Astrocyte (in vitro differentiated cells and primary cell): ENCODE results near the gene NTM. TPM values are rescaled to one million over a fixed set of nuclear protein-coding genes. Genes with fewer than 3 reads are reported as not detected.
A peak's percentile ranks its signal among the peaks of the same experiment; 100 is the strongest.

Source experiments
- DNase-seq: peaks from one replicate; pipeline ENCODE4 v3.0.0-alpha.2; 2010; ENCODE audit warnings: low read depth
- FAIRE-seq: peaks from 2 replicates; lab custom pipeline; 2011; peaks lifted over from hg19 to GRCh38; lab: Jason Lieb, UNC
- H2AFZ ChIP-seq: 2 replicates; pipeline ENCODE4 v1.6.0; 2012; ENCODE audit warnings: low read depth, low read length, inconsistent platforms
- H3K27ac ChIP-seq: 2 replicates; pipeline ENCODE4 v1.5.1; 2011; ENCODE audit warnings: low read depth, low read length, inconsistent platforms
- H3K27me3 ChIP-seq: 2 replicates; pipeline ENCODE4 v1.6.0; 2011; ENCODE audit warnings: low read length, inconsistent platforms; ENCODE audit not compliant: insufficient read depth
- H3K36me3 ChIP-seq: 2 replicates; pipeline ENCODE4 v1.5.1; 2011; ENCODE audit warnings: low read length, inconsistent platforms; ENCODE audit not compliant: insufficient read depth
- H3K4me1 ChIP-seq: 2 replicates; pipeline ENCODE4 v1.5.1; 2011; ENCODE audit warnings: low read length, inconsistent platforms; ENCODE audit not compliant: insufficient read depth
- H3K4me2 ChIP-seq: 2 replicates; pipeline ENCODE4 v1.6.0; 2012; ENCODE audit warnings: low read length, inconsistent platforms
- H3K4me3 ChIP-seq: 2 replicates; pipeline ENCODE4 v1.5.1; 2011; ENCODE audit warnings: low read depth, mild to moderate bottlenecking, low read length, inconsistent platforms; ENCODE audit not compliant: insufficient read depth
- H3K79me2 ChIP-seq: 2 replicates; pipeline ENCODE4 v1.6.0; 2012; ENCODE audit warnings: mild to moderate bottlenecking, low read length, inconsistent platforms; ENCODE audit not compliant: insufficient read depth
- H3K9ac ChIP-seq: 2 replicates; pipeline ENCODE4 v1.6.0; 2012; ENCODE audit warnings: mild to moderate bottlenecking, low read length, inconsistent platforms
- H3K9me3 ChIP-seq: 2 replicates; pipeline ENCODE4 v1.5.1; 2012; ENCODE audit warnings: low read depth, mild to moderate bottlenecking, low read length, inconsistent platforms; ENCODE audit not compliant: insufficient read depth
- H4K20me1 ChIP-seq: 2 replicates; pipeline ENCODE4 v1.6.0; 2012; ENCODE audit warnings: low read length, inconsistent platforms; ENCODE audit not compliant: insufficient read depth
- H3K27ac Mint-ChIP-seq: one replicate; pipeline ENCODE4 v1.8.0; 2021; ENCODE audit warnings: mild to moderate bottlenecking, mixed read lengths; ENCODE audit not compliant: unreplicated experiment
- H3K27me3 Mint-ChIP-seq: one replicate; pipeline ENCODE4 v1.8.0; 2021; ENCODE audit warnings: low read depth, mixed read lengths; ENCODE audit not compliant: unreplicated experiment
- H3K36me3 Mint-ChIP-seq: one replicate; pipeline ENCODE4 v1.8.0; 2021; ENCODE audit warnings: low read depth, mixed read lengths; ENCODE audit not compliant: unreplicated experiment
- H3K4me1 Mint-ChIP-seq: one replicate; pipeline ENCODE4 v1.8.0; 2021; ENCODE audit warnings: low read depth, mixed read lengths; ENCODE audit not compliant: unreplicated experiment
- H3K4me3 Mint-ChIP-seq: one replicate; pipeline ENCODE4 v1.8.0; 2021; ENCODE audit warnings: mild to moderate bottlenecking, moderate library complexity, mixed read lengths; ENCODE audit not compliant: unreplicated experiment
- H3K9me3 Mint-ChIP-seq: one replicate; pipeline ENCODE4 v1.8.0; 2021; ENCODE audit warnings: mild to moderate bottlenecking, mixed read lengths; ENCODE audit not compliant: unreplicated experiment
- EZH2 ChIP-seq: IDR thresholded peaks from 2 replicates; pipeline ENCODE4 v1.6.1; 2012; ENCODE audit warnings: mild to moderate bottlenecking, low read length, inconsistent platforms; ENCODE audit not compliant: insufficient read depth
- total RNA-seq: library from RNA; stranded (reverse); gene quantifications from 2 replicates; pipeline ENCODE4 v1.2.1, GENCODE V29; 2021
- TF ChIP-seq, protein P1 (sequence below): IDR thresholded peaks from 2 replicates; pipeline ENCODE4 v1.5.1; 2011; ENCODE audit warnings: low read depth, mild to moderate bottlenecking, inconsistent platforms, low read length, moderate library complexity; ENCODE audit not compliant: insufficient read depth

NTM gene
- total RNA-seq, 1 donor from 2014 or later: 98.2 TPM

DNA sequence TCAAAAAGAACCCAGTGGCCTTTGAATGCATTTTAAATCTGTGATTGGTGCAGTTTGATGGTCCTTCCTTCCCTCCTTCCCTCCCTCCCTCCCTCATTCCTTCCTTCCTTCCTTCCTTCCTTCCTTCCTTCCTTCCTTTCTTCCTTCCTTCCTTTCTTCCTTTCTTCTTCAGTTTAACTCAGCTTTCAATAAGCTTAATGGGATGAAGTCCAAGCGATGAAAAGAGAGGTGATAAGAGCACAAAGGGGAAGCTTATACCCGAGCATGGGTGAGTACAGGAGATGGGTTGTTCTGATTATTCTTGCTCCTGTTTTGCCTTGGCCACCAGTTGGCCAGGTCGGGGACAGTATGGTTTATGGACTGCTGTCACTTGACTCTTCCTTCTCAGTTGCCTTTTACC is 605.6 kb downstream of the NTM start:
- peaks cover 28% of the 10 kb centered on the region for H3K4me1 ChIP-seq

DNA sequence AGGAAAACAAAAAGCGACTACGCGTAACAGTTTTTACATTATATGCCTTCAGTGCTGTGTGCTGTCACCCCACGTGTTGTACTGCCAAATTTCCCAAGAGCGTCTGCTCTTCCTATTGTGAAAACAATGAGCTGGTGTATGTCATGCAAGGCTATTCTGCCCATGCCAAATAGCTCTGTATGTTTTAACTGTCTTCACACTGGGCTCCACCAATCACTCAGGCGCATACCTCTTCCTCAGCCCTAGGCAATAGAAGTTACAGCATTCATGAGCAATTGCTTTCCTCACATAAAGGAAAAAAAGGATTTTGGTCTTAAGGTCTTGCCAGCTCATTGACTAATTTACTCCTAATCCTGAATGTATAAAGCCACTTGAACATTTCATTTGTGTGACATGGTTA is 606.8 kb downstream of the NTM start:
- peak overlapping the region; percentile 51 for H3K9ac ChIP-seq
- H4K20me1 ChIP-seq: no peaks in the 10 kb centered on the region
- H3K79me2 ChIP-seq: peaks cover 25% of the 10 kb centered on the region
- no peak overlapping the region for H3K4me3 Mint-ChIP-seq
- peak overlapping the region; percentile 74 for H3K4me2 ChIP-seq
- peaks cover 32% of the 10 kb centered on the region for H3K4me1 ChIP-seq
- no peaks in the 10 kb centered on the region for H3K27me3 Mint-ChIP-seq
- FAIRE-seq: peak; percentile 54
- no peaks in the 10 kb centered on the region for H3K27me3 ChIP-seq
- H3K36me3 Mint-ChIP-seq: peaks cover 10% of the 10 kb centered on the region
- DNase-seq: peak; percentile 86
- H3K36me3 ChIP-seq: peaks cover 2% of the 10 kb centered on the region
- no peak overlapping the region for H2AFZ ChIP-seq
- H3K9me3 ChIP-seq: no peaks in the 10 kb centered on the region
- peaks cover 50% of the 10 kb centered on the region for H3K4me1 Mint-ChIP-seq
- TF ChIP-seq, protein P1, sequence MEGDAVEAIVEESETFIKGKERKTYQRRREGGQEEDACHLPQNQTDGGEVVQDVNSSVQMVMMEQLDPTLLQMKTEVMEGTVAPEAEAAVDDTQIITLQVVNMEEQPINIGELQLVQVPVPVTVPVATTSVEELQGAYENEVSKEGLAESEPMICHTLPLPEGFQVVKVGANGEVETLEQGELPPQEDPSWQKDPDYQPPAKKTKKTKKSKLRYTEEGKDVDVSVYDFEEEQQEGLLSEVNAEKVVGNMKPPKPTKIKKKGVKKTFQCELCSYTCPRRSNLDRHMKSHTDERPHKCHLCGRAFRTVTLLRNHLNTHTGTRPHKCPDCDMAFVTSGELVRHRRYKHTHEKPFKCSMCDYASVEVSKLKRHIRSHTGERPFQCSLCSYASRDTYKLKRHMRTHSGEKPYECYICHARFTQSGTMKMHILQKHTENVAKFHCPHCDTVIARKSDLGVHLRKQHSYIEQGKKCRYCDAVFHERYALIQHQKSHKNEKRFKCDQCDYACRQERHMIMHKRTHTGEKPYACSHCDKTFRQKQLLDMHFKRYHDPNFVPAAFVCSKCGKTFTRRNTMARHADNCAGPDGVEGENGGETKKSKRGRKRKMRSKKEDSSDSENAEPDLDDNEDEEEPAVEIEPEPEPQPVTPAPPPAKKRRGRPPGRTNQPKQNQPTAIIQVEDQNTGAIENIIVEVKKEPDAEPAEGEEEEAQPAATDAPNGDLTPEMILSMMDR: no peak
- TF ChIP-seq EZH2: no peak
- H3K27ac Mint-ChIP-seq: peak overlapping the region; percentile 94
- no peaks in the 10 kb centered on the region for H3K9me3 Mint-ChIP-seq
- H3K4me3 ChIP-seq: no peak overlapping the region
- peak overlapping the region; percentile 79 for H3K27ac ChIP-seq

More for the DNA sequence above, 605.6 kb downstream of the NTM start:
- Mint-ChIP-seq H3K36me3 (peaks cover 10% of the 10 kb centered on the region), H3K4me3 (no peak overlapping the region), H3K27me3 (no peaks in the 10 kb centered on the region), H3K27ac (peak overlapping the region; percentile 75), H3K9me3 (no peaks in the 10 kb centered on the region), H3K4me1 (peaks cover 38% of the 10 kb centered on the region)
- H3K4me2 ChIP-seq: no peak overlapping the region
- H3K9me3 ChIP-seq: no peaks in the 10 kb centered on the region
- H2AFZ ChIP-seq: no peak overlapping the region
- H3K36me3 ChIP-seq: peaks cover 2% of the 10 kb centered on the region
- TF ChIP-seq EZH2: no peak
- TF ChIP-seq, protein P1: no peak
- no peak overlapping the region for H3K9ac ChIP-seq
- DNase-seq: no peak
- H3K79me2 ChIP-seq: peaks cover 22% of the 10 kb centered on the region
- no peak overlapping the region for H3K27ac ChIP-seq
- FAIRE-seq: no peak
- no peak overlapping the region for H3K4me3 ChIP-seq
- no peaks in the 10 kb centered on the region for H4K20me1 ChIP-seq
- no peaks in the 10 kb centered on the region for H3K27me3 ChIP-seq

DNA sequence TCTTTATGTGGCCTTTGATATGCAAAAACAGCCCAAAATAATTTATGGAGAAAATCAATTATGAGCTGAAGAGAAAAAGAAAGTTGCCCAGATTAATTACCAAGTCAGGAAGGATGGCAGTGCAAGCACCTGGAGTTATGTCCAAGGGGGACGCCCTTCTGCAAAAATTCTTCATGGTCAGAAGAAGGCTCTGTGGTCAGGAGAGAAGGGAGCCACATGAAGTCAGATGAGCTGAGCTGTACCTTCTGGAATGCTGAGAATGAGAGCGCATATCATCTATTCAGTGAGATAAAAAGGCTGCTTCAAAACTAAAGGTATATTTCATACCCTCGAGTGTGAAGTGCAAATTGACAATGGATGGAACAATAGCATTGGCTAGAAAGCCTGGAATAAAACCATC is 607.4 kb downstream of the NTM start:
- Histone ChIP-seq H3K4me2 (peak overlapping the region; percentile 74), H3K9ac (peak overlapping the region; percentile 51), H3K27me3 (no peaks in the 10 kb centered on the region), H3K4me1 (peaks cover 32% of the 10 kb centered on the region), H4K20me1 (no peaks in the 10 kb centered on the region), H3K79me2 (peaks cover 25% of the 10 kb centered on the region), H3K9me3 (no peaks in the 10 kb centered on the region), H2AFZ (no peak overlapping the region), H3K36me3 (peaks cover 2% of the 10 kb centered on the region), H3K27ac (peak overlapping the region; percentile 79), H3K4me3 (peak overlapping the region; percentile 42)
- no peaks in the 10 kb centered on the region for H3K9me3 Mint-ChIP-seq
- H3K27ac Mint-ChIP-seq: peak overlapping the region; percentile 94
- no peak for TF ChIP-seq EZH2
- TF ChIP-seq, protein P1: no peak
- H3K4me3 Mint-ChIP-seq: peak overlapping the region; percentile 42
- DNase-seq (peak; percentile 93), FAIRE-seq (peak; percentile 96)
- H3K27me3 Mint-ChIP-seq: no peaks in the 10 kb centered on the region
- peaks cover 56% of the 10 kb centered on the region for H3K4me1 Mint-ChIP-seq
- H3K36me3 Mint-ChIP-seq: peaks cover 10% of the 10 kb centered on the region
